ENCODE results near the gene RNF128.
"Not testable (repeated sequence)": the region's sequence is repeated elsewhere in the genome, so short reads cannot be mapped to it uniquely, and the experiment has no call there.

Gene RNF128

DNA sequence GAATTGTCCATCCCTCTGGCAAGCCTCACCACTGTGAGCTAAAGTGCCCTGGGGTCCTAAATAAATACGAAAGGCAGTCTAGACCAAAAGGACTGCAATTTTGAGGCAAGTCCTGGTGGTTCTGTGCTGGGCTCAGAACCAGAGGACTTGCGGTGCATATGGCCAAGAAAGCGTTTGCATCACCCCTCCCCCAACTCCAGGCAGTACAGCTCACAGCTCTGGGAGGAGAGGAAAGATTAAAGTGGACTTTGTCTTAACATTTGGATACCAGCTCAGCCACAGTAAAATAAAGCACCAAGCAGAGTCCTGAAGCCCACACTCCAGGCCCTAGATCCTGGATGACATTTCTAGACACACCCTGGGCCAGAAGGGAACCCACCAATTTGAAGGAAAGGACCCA lies 24.9 kb downstream of the RNF128 start:
- DNase-seq, result no peak

- DNase-seq, result no peak
Observed at GRCh38 chrX:106752101-106752678, 25.7 kb downstream of the RNF128 start.

- DNase-seq, result not testable (repeated sequence)
Observed at GRCh38 chrX:106769288-106769687, 42.8 kb downstream of the RNF128 start.

GRCh38 chrX:106774981-106775380 lies 48.5 kb downstream of the RNF128 start:
- DNase-seq, result no peak

DNA sequence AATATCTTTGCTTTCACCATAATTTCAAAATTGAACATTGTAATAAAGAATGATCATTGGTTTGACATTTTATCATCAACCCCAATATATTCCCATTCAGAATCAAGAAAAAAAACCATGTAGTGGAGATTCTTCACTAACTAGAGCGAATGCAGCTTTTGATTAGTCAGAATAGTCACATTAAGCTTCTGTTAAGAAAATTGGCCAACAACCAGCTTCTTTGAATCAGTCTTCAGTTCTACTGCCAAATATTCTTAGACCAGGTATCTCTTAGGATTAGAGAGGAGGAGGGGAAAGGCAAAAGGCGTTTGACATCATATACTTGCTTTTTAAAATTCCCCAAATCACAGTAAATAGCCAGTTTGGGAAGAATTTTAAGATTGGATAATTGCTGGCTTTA lies 53.8 kb downstream of the RNF128 start:
- DNase-seq, result no peak

GRCh38 chrX:106780664-106781377 lies 54.3 kb downstream of the RNF128 start:
- DNase-seq, result no peak

DNA sequence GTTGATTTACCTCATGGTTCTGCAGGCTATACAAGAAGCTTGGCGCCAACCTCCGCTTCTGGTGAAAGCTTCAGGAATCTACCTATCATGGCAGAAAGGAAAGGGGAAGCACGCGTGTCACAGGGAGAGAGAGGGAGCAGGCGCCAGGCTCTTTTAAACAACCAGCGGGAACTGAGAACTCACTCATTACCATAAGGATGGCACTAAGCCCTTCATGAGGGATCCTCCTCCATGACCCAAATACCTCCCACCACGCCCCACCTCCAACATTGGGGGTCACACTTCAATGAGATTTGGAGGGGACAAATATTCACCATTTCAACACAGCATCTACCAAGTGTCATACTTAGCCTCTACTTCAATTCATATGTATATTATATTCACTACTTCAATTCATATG lies 57.2 kb downstream of the RNF128 start:
- DNase-seq, result no peak

GRCh38 chrX:106791495-106791894 lies 65.0 kb downstream of the RNF128 start:
- DNase-seq, result no peak

DNA sequence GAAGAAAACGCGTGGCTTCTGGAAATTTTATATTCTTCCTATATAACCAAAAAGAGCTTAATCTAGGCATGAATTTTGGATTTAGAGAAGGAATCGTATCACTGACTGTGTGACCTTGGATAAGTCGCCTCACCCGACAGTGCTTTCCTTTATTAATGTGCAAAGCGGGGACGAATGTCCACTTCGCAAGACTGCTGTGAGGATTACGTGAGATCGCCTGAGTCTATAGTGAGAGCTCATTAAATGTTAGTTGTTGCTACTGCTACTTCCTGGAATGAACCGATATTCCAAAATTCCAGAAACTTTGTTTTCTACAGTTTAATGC lies 75.5 kb downstream of the RNF128 start:
- DNase-seq, result no peak

DNA sequence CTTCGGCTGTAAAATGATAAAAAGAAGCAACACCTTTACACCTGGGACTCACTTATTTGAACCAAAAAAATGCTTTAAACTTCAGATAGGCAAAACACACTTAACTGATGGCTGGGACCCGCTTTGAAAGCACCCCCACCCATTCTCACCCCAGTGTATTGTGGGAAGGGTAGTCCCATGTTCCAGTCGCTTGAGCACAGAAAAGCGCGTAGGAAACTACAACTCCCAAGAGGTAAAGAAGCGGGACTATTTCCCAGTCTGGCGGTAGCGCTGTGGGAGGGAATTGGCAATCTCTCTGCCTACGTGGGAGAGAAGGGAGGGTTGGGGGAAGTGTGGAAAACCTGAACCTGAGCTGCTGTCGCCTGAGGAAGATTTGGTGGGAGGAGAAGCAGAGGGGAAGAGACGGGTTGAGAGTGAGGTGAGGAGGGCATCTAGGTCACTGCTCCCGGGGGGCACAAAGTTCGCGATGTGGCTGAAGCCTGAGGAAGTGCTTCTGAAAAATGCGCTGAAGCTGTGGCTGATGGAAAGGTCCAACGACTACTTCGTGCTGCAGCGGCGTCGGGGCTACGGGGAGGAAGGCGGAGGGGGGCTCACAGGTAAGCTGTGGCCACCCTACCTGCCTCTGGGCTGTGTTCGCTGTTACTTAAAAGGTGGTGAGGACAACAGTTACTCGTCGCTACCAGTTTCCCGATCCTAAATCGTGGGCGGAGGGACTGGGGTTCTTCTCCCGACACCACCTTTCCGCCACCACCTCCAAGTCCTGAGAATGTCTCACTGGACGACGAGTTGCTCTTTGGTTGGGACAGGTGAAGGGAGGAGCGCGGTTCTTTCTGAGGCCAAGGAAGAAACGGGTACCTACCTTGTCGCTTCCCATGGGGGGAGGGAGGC lies 76.1 kb downstream of the RNF128 start, which contains the start of gene TBC1D8B:
Gene TBC1D8B (plus strand): TSS at position 286 of the 888 bp plus-strand sequence. CDS start 181 bp downstream, at position 467.
- no peak for DNase-seq

DNA sequence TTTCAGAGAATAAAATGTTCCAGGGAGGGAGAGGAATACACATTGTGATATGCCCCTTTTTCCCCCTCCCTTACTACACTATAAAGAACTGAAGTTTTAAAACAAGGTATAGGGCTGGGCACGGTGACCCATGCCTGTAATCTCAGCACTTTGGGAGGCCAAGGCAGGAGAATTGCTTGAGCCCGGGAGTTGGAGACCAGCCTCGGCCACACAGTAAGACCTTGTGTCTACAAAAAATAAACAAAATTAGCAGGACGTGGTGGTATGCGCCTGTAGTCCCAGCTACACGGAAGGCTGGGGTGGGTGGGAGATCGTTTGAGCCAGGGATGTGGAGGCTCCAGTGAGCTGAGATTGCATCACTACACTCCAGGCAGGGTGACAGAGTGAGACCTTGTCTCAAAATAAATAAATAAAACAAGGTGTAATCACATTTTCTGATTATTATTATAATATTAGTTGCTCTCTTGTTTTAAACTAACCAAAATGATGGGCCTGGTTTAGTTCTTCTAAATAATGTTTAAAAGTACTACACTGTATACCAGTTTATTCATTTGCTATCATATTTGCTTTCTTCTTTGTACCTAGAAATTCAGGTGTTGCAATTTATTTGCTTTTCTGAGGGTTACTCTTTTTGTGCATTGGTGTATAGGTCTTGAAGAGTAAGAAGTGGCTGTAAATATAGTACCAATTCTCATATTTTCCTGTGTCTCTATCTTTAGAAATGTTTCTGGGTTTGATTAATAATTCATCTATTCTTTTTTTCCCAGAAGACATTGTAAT lies 84.8 kb downstream of the RNF128 start:
- no peak for DNase-seq

DNA sequence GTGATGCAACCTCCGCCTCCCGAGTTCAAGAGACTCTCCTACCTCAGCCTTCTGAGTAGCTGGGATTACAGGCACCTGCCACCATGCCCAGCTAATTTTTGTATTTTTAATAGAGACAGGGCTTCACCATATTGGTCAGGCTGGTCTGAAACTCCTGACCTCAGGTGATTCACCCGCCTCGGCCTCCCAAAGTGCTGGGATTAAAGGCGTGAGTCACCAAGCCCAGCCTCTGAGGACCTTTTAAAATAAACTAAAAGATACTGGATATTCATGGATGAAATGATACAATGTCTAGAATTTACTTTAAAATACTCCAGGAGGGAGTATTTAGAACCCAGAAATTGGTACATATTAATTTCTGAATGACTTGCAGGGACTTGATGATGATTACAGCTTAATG lies 86.4 kb downstream of the RNF128 start:
- not testable (repeated sequence) for DNase-seq

- not testable (repeated sequence) for DNase-seq
Observed at GRCh38 chrX:106814093-106814492, 87.6 kb downstream of the RNF128 start.

Measured in cortex of kidney (tissue), 1 donor.